MM.1S (cell line): Measurements from ENCODE around the gene PCDHA7.

ENCODE experiments used
- DNase-seq: peaks from one replicate; pipeline ENCODE4 v3.0.0-alpha.2; 2015
- H2AFZ ChIP-seq: fragments of 300-600 bp; sonication (generic); 2 replicates; pipeline ENCODE4 v1.6.0; 2016; ENCODE audit warnings: antibody characterized with exemption, low read length
- H3F3A ChIP-seq: fragments of 300-600 bp; sonication (generic); 2 replicates; pipeline ENCODE4 v1.6.1; 2016; ENCODE audit warnings: mild to moderate bottlenecking, antibody characterized with exemption, low read length, moderate library complexity, mixed read lengths; ENCODE audit not compliant: insufficient read depth
- H3K27ac ChIP-seq: fragments of 300-600 bp; sonication (generic); 2 replicates; pipeline ENCODE4 v1.5.1; 2016; ENCODE audit warnings: mild to moderate bottlenecking, low read length
- H3K27me3 ChIP-seq: fragments of 300-600 bp; sonication (generic); replicated peaks from 2 replicates; pipeline ENCODE4 v1.6.0; 2016; ENCODE audit warnings: low read length; ENCODE audit not compliant: insufficient read depth
- H3K36me3 ChIP-seq: fragments of 300-600 bp; sonication (generic); replicated peaks from 2 replicates; pipeline ENCODE4 v1.6.1; 2016; ENCODE audit warnings: mild to moderate bottlenecking, low read length, mixed read lengths; ENCODE audit not compliant: insufficient read depth
- H3K4me1 ChIP-seq: fragments of 300-600 bp; sonication (generic); 2 replicates; pipeline ENCODE4 v1.6.1; 2016; ENCODE audit warnings: low read length, mixed read lengths
- H3K4me2 ChIP-seq: fragments of 300-600 bp; sonication (generic); 2 replicates; pipeline ENCODE4 v1.6.0; 2016; ENCODE audit warnings: low read depth, low read length
- H3K4me3 ChIP-seq: fragments of 300-600 bp; sonication (generic); 2 replicates; pipeline ENCODE4 v1.5.1; 2016; ENCODE audit warnings: low read length, mixed read lengths
- H3K79me2 ChIP-seq: fragments of 300-600 bp; sonication (generic); 2 replicates; pipeline ENCODE4 v1.6.1; 2016; ENCODE audit warnings: mixed run types, low read length, mixed read lengths
- H3K9ac ChIP-seq: fragments of 300-600 bp; sonication (generic); 2 replicates; pipeline ENCODE4 v1.6.1; 2016; ENCODE audit warnings: low read length, mixed read lengths
- H3K9me2 ChIP-seq: fragments of 300-600 bp; sonication (generic); replicated peaks from 2 replicates; pipeline ENCODE4 v1.6.1; 2016; ENCODE audit warnings: mild to moderate bottlenecking, low read length, mixed read lengths; ENCODE audit not compliant: insufficient read depth
- H3K9me3 ChIP-seq: fragments of 300-600 bp; sonication (generic); replicated peaks from 2 replicates; pipeline ENCODE4 v1.6.1; 2016; ENCODE audit warnings: mild to moderate bottlenecking, low read length, mixed read lengths; ENCODE audit not compliant: insufficient read depth
- H4K20me1 ChIP-seq: fragments of 300-600 bp; sonication (generic); 2 replicates; pipeline ENCODE4 v1.6.1; 2016; ENCODE audit warnings: mild to moderate bottlenecking, low read length, moderate library complexity, mixed read lengths; ENCODE audit not compliant: insufficient read depth
- EZH2 ChIP-seq: fragments of 300-600 bp; sonication (generic); optimal IDR thresholded peaks from 2 replicates; pipeline ENCODE3; 2017; ENCODE audit warnings: low read depth, mild to moderate bottlenecking, antibody characterized with exemption, low read length, mixed read lengths
- EZH2phosphoT487 ChIP-seq: fragments of 300-600 bp; sonication (generic); IDR thresholded peaks from 2 replicates; pipeline ENCODE4 v1.6.1; 2018; ENCODE audit warnings: antibody characterized with exemption, low read length
- TF ChIP-seq, protein P1 (sequence below): fragments of 300-600 bp; sonication (generic); IDR thresholded peaks from 2 replicates; pipeline ENCODE4 v1.5.1; 2016; ENCODE audit warnings: antibody characterized with exemption, low read length, mixed read lengths

Gene PCDHA7

GRCh38 chr5:140883373-140883772 lies 49.3 kb downstream of the PCDHA7 start:
- H3K4me1 ChIP-seq, result no peaks in the 10 kb centered on the region
- H3F3A ChIP-seq, result no peaks in the 10 kb centered on the region
- no peaks in the 10 kb centered on the region for H3K79me2 ChIP-seq
- no peak overlapping the region for H3K4me3 ChIP-seq
- DNase-seq, result no peak
- H3K4me2 ChIP-seq, result no peak overlapping the region
- TF ChIP-seq EZH2, result no peak
- TF ChIP-seq, protein P1, sequence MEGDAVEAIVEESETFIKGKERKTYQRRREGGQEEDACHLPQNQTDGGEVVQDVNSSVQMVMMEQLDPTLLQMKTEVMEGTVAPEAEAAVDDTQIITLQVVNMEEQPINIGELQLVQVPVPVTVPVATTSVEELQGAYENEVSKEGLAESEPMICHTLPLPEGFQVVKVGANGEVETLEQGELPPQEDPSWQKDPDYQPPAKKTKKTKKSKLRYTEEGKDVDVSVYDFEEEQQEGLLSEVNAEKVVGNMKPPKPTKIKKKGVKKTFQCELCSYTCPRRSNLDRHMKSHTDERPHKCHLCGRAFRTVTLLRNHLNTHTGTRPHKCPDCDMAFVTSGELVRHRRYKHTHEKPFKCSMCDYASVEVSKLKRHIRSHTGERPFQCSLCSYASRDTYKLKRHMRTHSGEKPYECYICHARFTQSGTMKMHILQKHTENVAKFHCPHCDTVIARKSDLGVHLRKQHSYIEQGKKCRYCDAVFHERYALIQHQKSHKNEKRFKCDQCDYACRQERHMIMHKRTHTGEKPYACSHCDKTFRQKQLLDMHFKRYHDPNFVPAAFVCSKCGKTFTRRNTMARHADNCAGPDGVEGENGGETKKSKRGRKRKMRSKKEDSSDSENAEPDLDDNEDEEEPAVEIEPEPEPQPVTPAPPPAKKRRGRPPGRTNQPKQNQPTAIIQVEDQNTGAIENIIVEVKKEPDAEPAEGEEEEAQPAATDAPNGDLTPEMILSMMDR, result no peak
- TF ChIP-seq EZH2phosphoT487, result no peak
- H3K9ac ChIP-seq, result no peak overlapping the region
- H3K27ac ChIP-seq, result no peak overlapping the region
- no peaks in the 10 kb centered on the region for H3K9me3 ChIP-seq
- H2AFZ ChIP-seq, result no peak overlapping the region
- no peaks in the 10 kb centered on the region for H3K36me3 ChIP-seq
- H3K27me3 ChIP-seq, result no peaks in the 10 kb centered on the region
- H3K9me2 ChIP-seq, result no peaks in the 10 kb centered on the region
- H4K20me1 ChIP-seq, result no peaks in the 10 kb centered on the region

- H3K9ac ChIP-seq, result no peak overlapping the region
- no peaks in the 10 kb centered on the region for H4K20me1 ChIP-seq
- no peaks in the 10 kb centered on the region for H3K9me2 ChIP-seq
- no peak overlapping the region for H3K4me3 ChIP-seq
- TF ChIP-seq EZH2phosphoT487 (no peak), EZH2 (no peak)
- TF ChIP-seq, protein P1, result no peak
- no peaks in the 10 kb centered on the region for H3K27me3 ChIP-seq
- no peak for DNase-seq
- no peak overlapping the region for H3K27ac ChIP-seq
- no peaks in the 10 kb centered on the region for H3K36me3 ChIP-seq
- H3K9me3 ChIP-seq, result no peaks in the 10 kb centered on the region
- no peak overlapping the region for H2AFZ ChIP-seq
- no peaks in the 10 kb centered on the region for H3K79me2 ChIP-seq
- H3K4me1 ChIP-seq, result no peaks in the 10 kb centered on the region
- H3K4me2 ChIP-seq, result no peak overlapping the region
- no peaks in the 10 kb centered on the region for H3F3A ChIP-seq
Measured at GRCh38 chr5:140883927-140884697, 50.0 kb downstream of the PCDHA7 start.
